Activated B cell treated with CpG ODN at 0.5 μM for 24 hours (primary cell): ENCODE measurements around the gene SLC37A1. TPM values are rescaled to one million over a fixed set of nuclear protein-coding genes. Genes with fewer than 3 reads are reported as not detected.

Source experiments
- ATAC-seq: fragments of 200-7000 bp; cut with Tn5 transposase; one replicate; pipeline ENCODE4 v1.10.0; 2021; ENCODE audit warnings: low read depth, mild to moderate bottlenecking, moderate library complexity
- CTCF ChIA-PET: fragments of 350-600 bp; sonication (Branson Sonifier 250); formaldehyde crosslinking; loops from one replicate; lab custom pipeline; 2021; ENCODE audit warnings: antibody characterized with exemption; lab: Charles Lee
- POLR2A ChIA-PET: fragments of 350-600 bp; sonication (Branson Sonifier 250); formaldehyde crosslinking; loops from one replicate; lab custom pipeline; 2021; ENCODE audit warnings: antibody characterized with exemption; lab: Charles Lee
- DNase-seq: peaks from one replicate; pipeline ENCODE4 v3.0.0; 2022
- H3K27ac Mint-ChIP-seq: one replicate; pipeline ENCODE4 v1.8.0; 2020; ENCODE audit warnings: mixed read lengths
- H3K27me3 Mint-ChIP-seq: one replicate; pipeline ENCODE4 v1.8.0; 2021; ENCODE audit warnings: mixed read lengths
- H3K36me3 Mint-ChIP-seq: one replicate; pipeline ENCODE4 v1.8.0; 2021; ENCODE audit warnings: low read depth, mixed read lengths
- H3K4me1 Mint-ChIP-seq: one replicate; pipeline ENCODE4 v1.8.0; 2021; ENCODE audit warnings: mixed read lengths
- H3K4me3 Mint-ChIP-seq: one replicate; pipeline ENCODE4 v1.8.0; 2020; ENCODE audit warnings: mild to moderate bottlenecking, mixed read lengths
- H3K9me3 Mint-ChIP-seq: one replicate; pipeline ENCODE4 v1.8.0; 2020; ENCODE audit warnings: mixed read lengths
- CTCF ChIP-seq: fragments of 200-600 bp; IDR thresholded peaks from one replicate; pipeline ENCODE4 v1.8.0; 2022; ENCODE audit warnings: antibody characterized with exemption, mild to moderate bottlenecking
- intact Hi-C: fragments of 100-400 bp; cut with micrococcal nuclease; formaldehyde crosslinking; loops from one replicate; pipeline ENCODE4 v1.15.1; 2024
- total RNA-seq: library from RNA; stranded (reverse); gene quantifications from 2 replicates; pipeline ENCODE4 v1.2.3, GENCODE V29; 2022

The SLC37A1 gene
- total RNA-seq, 1 donor from 2014 or later: 47.9 TPM

GRCh38 chr21:42561762-42562650, 48.4 kb downstream of the SLC37A1 start:
- ChIA-PET CTCF (no interaction called here), POLR2A (no interaction called here)
- Mint-ChIP-seq H3K27ac (no peak overlapping the region), H3K36me3 (peaks cover 92% of the 10 kb centered on the region), H3K4me1 (peaks cover 19% of the 10 kb centered on the region), H3K9me3 (no peaks in the 10 kb centered on the region), H3K27me3 (no peaks in the 10 kb centered on the region), H3K4me3 (no peak overlapping the region)
- DNase-seq (no peak), ATAC-seq (peak; percentile 47)
- no peak for TF ChIP-seq CTCF
- intact Hi-C loops: no loop called here

DNA sequence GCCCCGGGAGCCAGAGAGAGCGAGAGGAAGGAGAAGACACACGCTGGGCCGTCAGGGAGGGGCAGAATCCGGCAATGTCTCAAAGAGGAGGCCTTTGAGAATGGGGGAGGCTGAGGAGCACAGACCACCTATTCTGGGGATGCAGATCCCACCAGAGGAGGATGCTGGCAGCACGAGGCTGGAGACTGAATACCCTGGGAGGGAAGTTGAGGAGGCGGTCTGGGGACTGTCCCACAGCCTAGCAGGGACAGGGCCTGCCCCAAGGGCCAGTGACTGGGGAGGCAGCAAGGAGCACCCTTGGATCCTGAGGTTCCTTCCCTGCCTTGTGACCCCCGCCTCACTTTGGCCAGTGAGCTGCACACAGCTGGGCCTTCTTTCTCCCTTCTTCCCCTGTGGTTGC, 49.2 kb downstream of the SLC37A1 start:
- CTCF ChIA-PET: no interaction called here
- intact Hi-C loops: no loop called here

DNA sequence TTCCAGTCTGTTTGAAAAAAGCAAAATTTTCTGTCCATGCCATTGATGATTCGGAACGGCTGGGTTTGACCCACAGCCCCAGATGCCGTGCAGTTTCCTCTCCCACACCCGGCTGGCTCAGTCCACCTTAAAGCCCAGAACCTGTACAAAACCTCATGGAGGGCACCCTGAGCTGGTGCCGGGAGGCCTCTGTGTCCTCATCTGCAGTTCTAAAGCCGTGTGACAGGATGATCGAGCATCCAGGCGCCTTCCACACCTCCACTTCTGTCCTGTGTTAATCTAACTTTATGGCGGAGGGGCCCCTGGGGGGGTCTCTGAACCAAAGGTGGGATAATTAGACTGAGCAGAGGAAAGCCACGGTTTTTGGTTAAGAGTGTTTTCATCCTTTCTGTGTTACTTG, 49.6 kb downstream of the SLC37A1 start:
- CTCF ChIA-PET: no interaction called here
- Mint-ChIP-seq H3K27ac (no peak overlapping the region), H3K36me3 (peaks cover 94% of the 10 kb centered on the region), H3K9me3 (no peaks in the 10 kb centered on the region), H3K4me3 (no peak overlapping the region), H3K27me3 (no peaks in the 10 kb centered on the region), H3K4me1 (peaks cover 14% of the 10 kb centered on the region)
- no peak for DNase-seq
- no peak for ATAC-seq
- POLR2A ChIA-PET: interaction anchor here (0.6 kb wide), 1 partner anchor 451 kb away, joined by 8 read pairs; no protein-coding TSS in a partner anchor
- intact Hi-C loops: no loop called here
- TF ChIP-seq CTCF: no peak

More for the DNA sequence above, 49.2 kb downstream of the SLC37A1 start:
- H3K4me3 Mint-ChIP-seq: no peak overlapping the region
- no peak overlapping the region for H3K27ac Mint-ChIP-seq
- ATAC-seq (no peak), DNase-seq (no peak)
- POLR2A ChIA-PET: no interaction called here
- peaks cover 14% of the 10 kb centered on the region for H3K4me1 Mint-ChIP-seq
- no peaks in the 10 kb centered on the region for H3K27me3 Mint-ChIP-seq
- peaks cover 93% of the 10 kb centered on the region for H3K36me3 Mint-ChIP-seq
- TF ChIP-seq CTCF: no peak
- no peaks in the 10 kb centered on the region for H3K9me3 Mint-ChIP-seq

GRCh38 chr21:42563686-42564085, 50.0 kb downstream of the SLC37A1 start:
- Mint-ChIP-seq H3K27ac (no peak overlapping the region), H3K36me3 (peaks cover 94% of the 10 kb centered on the region), H3K27me3 (no peaks in the 10 kb centered on the region), H3K4me1 (peaks cover 14% of the 10 kb centered on the region), H3K4me3 (no peak overlapping the region), H3K9me3 (no peaks in the 10 kb centered on the region)
- ChIA-PET CTCF (no interaction called here), POLR2A (interaction anchor here (0.6 kb wide), 1 partner anchor 451 kb away, joined by 8 read pairs; no protein-coding TSS in a partner anchor)
- no peak for TF ChIP-seq CTCF
- intact Hi-C loops: no loop called here
- no peak for DNase-seq
- no peak for ATAC-seq

- DNase-seq: no peak
- H3K4me3 Mint-ChIP-seq: no peak overlapping the region
Measured at GRCh38 chr21:42564561-42564971, 50.9 kb downstream of the SLC37A1 start.

More at GRCh38 chr21:42564561-42564971, 50.9 kb downstream of the SLC37A1 start:
- ChIA-PET CTCF (no interaction called here), POLR2A (interaction anchor here (0.6 kb wide), 1 partner anchor 227 kb away, joined by 3 read pairs; no protein-coding TSS in a partner anchor)
- no peak for ATAC-seq
- Mint-ChIP-seq H3K36me3 (peaks cover 93% of the 10 kb centered on the region), H3K9me3 (no peaks in the 10 kb centered on the region), H3K4me1 (peaks cover 14% of the 10 kb centered on the region), H3K27me3 (no peaks in the 10 kb centered on the region), H3K27ac (no peak overlapping the region)
- intact Hi-C loops: no loop called here
- no peak for TF ChIP-seq CTCF
